CD4-positive, alpha-beta memory T cell (primary cell): ENCODE data around the gene TPST2. TPM values are rescaled to one million over a fixed set of nuclear protein-coding genes. Genes with fewer than 3 reads are reported as not detected.

Experiments used
- CTCF ChIA-PET: fragments of 350-600 bp; sonication (Branson Sonifier 250); formaldehyde crosslinking; loops from one replicate; lab custom pipeline; 2021; ENCODE audit warnings: inconsistent platforms; ENCODE audit not compliant: partially characterized antibody; lab: Charles Lee
- POLR2A ChIA-PET: fragments of 350-600 bp; sonication (Branson Sonifier 250); formaldehyde crosslinking; loops from one replicate; lab custom pipeline; 2021; ENCODE audit not compliant: partially characterized antibody; lab: Charles Lee
- DNase-seq, 5 donors: peaks; one replicate each; pipeline versions ENCODE4 v3.0.0 to v3.0.0-alpha.2; 2020 to 2022; ENCODE audit warnings: mixed read lengths in 1 of 5
- H3K27ac ChIP-seq: one replicate; pipeline ENCODE4 v1.7.0; 2013; ENCODE audit warnings: low read depth, low read length
- H3K27me3 ChIP-seq: 2 replicates; pipeline ENCODE4 v1.7.0; 2013; ENCODE audit warnings: mild to moderate bottlenecking, low read length, moderate library complexity; ENCODE audit not compliant: insufficient read depth
- H3K36me3 ChIP-seq: 2 replicates; pipeline ENCODE4 v1.7.0; 2013; ENCODE audit warnings: mild to moderate bottlenecking, low read length, moderate library complexity; ENCODE audit not compliant: insufficient read depth
- H3K4me1 ChIP-seq: 2 replicates; pipeline ENCODE4 v1.7.0; 2013; ENCODE audit warnings: mild to moderate bottlenecking, low read length, moderate library complexity; ENCODE audit not compliant: insufficient read depth
- H3K4me3 ChIP-seq, 2 donors: one replicate each; pipeline ENCODE4 v1.7.0; 2013; ENCODE audit warnings: low read length in 2 of 2, mild to moderate bottlenecking in 1 of 2
- H3K9me3 ChIP-seq, 2 donors: one replicate each; pipeline ENCODE4 v1.7.0; 2013; ENCODE audit warnings: low read length in 2 of 2, control low read depth in 1 of 2; ENCODE audit not compliant: control insufficient read depth in 1 of 2
- H3K27ac Mint-ChIP-seq, 7 donors: one replicate each; pipeline ENCODE4 v1.8.0; 2020 to 2021; ENCODE audit warnings: mixed read lengths in 7 of 7, mild to moderate bottlenecking in 6 of 7, inconsistent platforms in 3 of 7, moderate library complexity in 3 of 7
- H3K27me3 Mint-ChIP-seq, 2 donors: one replicate each; pipeline ENCODE4 v1.8.0; 2020 to 2021; ENCODE audit warnings: mixed read lengths in 2 of 2
- H3K36me3 Mint-ChIP-seq, 2 donors: one replicate each; pipeline ENCODE4 v1.8.0; 2020 to 2021; ENCODE audit warnings: mixed read lengths in 2 of 2, inconsistent platforms in 1 of 2, mild to moderate bottlenecking in 1 of 2
- H3K4me1 Mint-ChIP-seq, 4 donors: one replicate each; pipeline ENCODE4 v1.8.0; 2020 to 2021; ENCODE audit warnings: mixed read lengths in 4 of 4, mild to moderate bottlenecking in 1 of 4
- H3K4me3 Mint-ChIP-seq, 8 donors: one replicate each; pipeline ENCODE4 v1.8.0; 2020 to 2021; ENCODE audit warnings: mixed read lengths in 8 of 8, mild to moderate bottlenecking in 7 of 8, moderate library complexity in 6 of 8, inconsistent platforms in 3 of 8
- H3K9me3 Mint-ChIP-seq, 8 donors: one replicate each; pipeline ENCODE4 v1.8.0; 2020 to 2021; ENCODE audit warnings: mixed read lengths in 8 of 8, mild to moderate bottlenecking in 5 of 8, inconsistent platforms in 3 of 8, moderate library complexity in 1 of 8
- intact Hi-C: fragments of 100-400 bp; cut with micrococcal nuclease; formaldehyde crosslinking; loops from one replicate; pipeline ENCODE4 v1.15.1; 2023
- polyA plus RNA-seq, 2 donors: library from polyadenylated mRNA; unstranded; fragments of 300-500 nt; fragmentation: Illumina TruSeq; gene quantifications; one replicate each; pipeline ENCODE4 v1.2.3, GENCODE V29; 2021
- total RNA-seq, 2 experiments: library from RNA; stranded (reverse); gene quantifications; one replicate each; pipeline ENCODE4 v1.2.3, GENCODE V29; 2021

Gene TPST2
- total and polyA plus RNA-seq, 4 experiments from 2014 or later: 23.9 to 47.8 (median 37.2) TPM

GRCh38 chr22:26610996-26611395, 21.1 kb upstream of the TPST2 start:
- CTCF ChIA-PET: interaction anchor here (0.7 to 1.3 kb wide), 2 partner anchors 31 to 32 kb away, joined by 3 read pairs; no protein-coding TSS in a partner anchor
- DNase-seq: no peak
- Histone ChIP-seq H3K4me1 (peaks cover 21% of the 10 kb centered on the region), H3K36me3 (no peaks in the 10 kb centered on the region), H3K9me3 (no peaks in the 10 kb centered on the region), H3K4me3 (no peak overlapping the region), H3K27ac (no peak overlapping the region), H3K27me3 (no peaks in the 10 kb centered on the region)
- peak overlapping the region in 2 of 8 donors; percentile 11 to 71 for H3K4me3 Mint-ChIP-seq
- H3K27ac Mint-ChIP-seq: no peak overlapping the region
- no peaks in the 10 kb centered on the region for H3K36me3 Mint-ChIP-seq
- intact Hi-C loops: no loop called here
- H3K4me1 Mint-ChIP-seq: peaks cover 15 to 34% (median 18%) of the 10 kb centered on the region in 4 donors
- peaks cover 0 to 3% of the 10 kb centered on the region in 2 donors for H3K27me3 Mint-ChIP-seq
- H3K9me3 Mint-ChIP-seq: peaks cover 0 to 2% (median 0%) of the 10 kb centered on the region in 8 donors
- POLR2A ChIA-PET: interaction anchor here (0.9 to 1.4 kb wide), 3 partner anchors 15 to 36 kb away, joined by 4 to 7 read pairs (median 4); no protein-coding TSS in a partner anchor

- H3K4me3 ChIP-seq: no peak overlapping the region
- H3K27ac ChIP-seq: no peak overlapping the region
- ChIA-PET POLR2A (interaction anchor here (0.7 to 1.4 kb wide), 4 partner anchors 14 to 63 kb away, joined by 3 to 7 read pairs (median 4); no protein-coding TSS in a partner anchor), CTCF (interaction anchor here (0.7 to 1.3 kb wide), 3 partner anchors 32 to 55 kb away, joined by 3 read pairs; no protein-coding TSS in a partner anchor)
- H3K36me3 ChIP-seq: no peaks in the 10 kb centered on the region
- DNase-seq: peak; percentile 11 to 46 (median 22)
- Mint-ChIP-seq H3K4me1 (peaks cover 15 to 34% (median 18%) of the 10 kb centered on the region in 4 donors), H3K4me3 (peak overlapping the region in 7 of 8 donors; percentile 30 to 75 (median 64)), H3K27ac (peak overlapping the region in 6 of 7 donors; percentile 32 to 89 (median 64)), H3K9me3 (peaks cover 0 to 2% (median 0%) of the 10 kb centered on the region in 8 donors), H3K27me3 (peaks cover 0 to 3% of the 10 kb centered on the region in 2 donors), H3K36me3 (no peaks in the 10 kb centered on the region)
- intact Hi-C loops: no loop called here
- no peaks in the 10 kb centered on the region for H3K27me3 ChIP-seq
- H3K9me3 ChIP-seq: no peaks in the 10 kb centered on the region
- peaks cover 21% of the 10 kb centered on the region for H3K4me1 ChIP-seq
Observed at GRCh38 chr22:26610072-26610958, 20.4 kb upstream of the TPST2 start.

GRCh38 chr22:26609287-26609686, 19.4 kb upstream of the TPST2 start:
- DNase-seq: no peak
- Histone ChIP-seq H3K27me3 (no peaks in the 10 kb centered on the region), H3K27ac (no peak overlapping the region), H3K9me3 (no peaks in the 10 kb centered on the region), H3K4me1 (peaks cover 21% of the 10 kb centered on the region), H3K4me3 (no peak overlapping the region), H3K36me3 (no peaks in the 10 kb centered on the region)
- CTCF ChIA-PET: no interaction called here
- POLR2A ChIA-PET: interaction anchor here (1.1 kb wide), 1 partner anchor 17 kb away, joined by 3 read pairs; no protein-coding TSS in a partner anchor
- intact Hi-C loops: no loop called here
- Mint-ChIP-seq H3K27me3 (peaks cover 0 to 3% of the 10 kb centered on the region in 2 donors), H3K4me3 (peak overlapping the region in 2 of 8 donors; percentile 2 to 5), H3K36me3 (no peaks in the 10 kb centered on the region), H3K4me1 (peaks cover 15 to 34% (median 18%) of the 10 kb centered on the region in 4 donors), H3K9me3 (peaks cover 0 to 2% (median 0%) of the 10 kb centered on the region in 8 donors), H3K27ac (peak overlapping the region in 3 of 7 donors; percentile 18 to 58 (median 25))

GRCh38 chr22:26608129-26608528, 18.2 kb upstream of the TPST2 start:
- Histone ChIP-seq H3K27ac (no peak overlapping the region), H3K9me3 (no peaks in the 10 kb centered on the region), H3K4me1 (peaks cover 21% of the 10 kb centered on the region), H3K27me3 (no peaks in the 10 kb centered on the region), H3K36me3 (no peaks in the 10 kb centered on the region), H3K4me3 (no peak overlapping the region)
- no peaks in the 10 kb centered on the region for H3K36me3 Mint-ChIP-seq
- peaks cover 0 to 2% (median 0%) of the 10 kb centered on the region in 8 donors for H3K9me3 Mint-ChIP-seq
- ChIA-PET CTCF (no interaction called here), POLR2A (interaction anchor here (1.1 kb wide), 1 partner anchor 16 kb away, joined by 3 read pairs; no protein-coding TSS in a partner anchor)
- intact Hi-C loops: no loop called here
- H3K4me3 Mint-ChIP-seq: no peak overlapping the region
- DNase-seq: no peak
- peaks cover 15 to 31% (median 20%) of the 10 kb centered on the region in 4 donors for H3K4me1 Mint-ChIP-seq
- H3K27ac Mint-ChIP-seq: no peak overlapping the region
- peaks cover 0 to 3% of the 10 kb centered on the region in 2 donors for H3K27me3 Mint-ChIP-seq

- intact Hi-C loops: no loop called here
- Mint-ChIP-seq H3K9me3 (no peaks in the 10 kb centered on the region), H3K27ac (no peak overlapping the region), H3K4me1 (peaks cover 15 to 25% (median 19%) of the 10 kb centered on the region in 4 donors), H3K27me3 (no peaks in the 10 kb centered on the region), H3K36me3 (no peaks in the 10 kb centered on the region), H3K4me3 (no peak overlapping the region)
- CTCF ChIA-PET: no interaction called here
- H3K4me1 ChIP-seq: peaks cover 21% of the 10 kb centered on the region
- H3K4me3 ChIP-seq: no peak overlapping the region
- POLR2A ChIA-PET: no interaction called here
- H3K27me3 ChIP-seq: no peaks in the 10 kb centered on the region
- no peak overlapping the region for H3K27ac ChIP-seq
- DNase-seq: no peak
- H3K36me3 ChIP-seq: no peaks in the 10 kb centered on the region
- no peaks in the 10 kb centered on the region for H3K9me3 ChIP-seq
Observed at GRCh38 chr22:26606611-26607010, 16.7 kb upstream of the TPST2 start.

GRCh38 chr22:26604368-26604767, 14.4 kb upstream of the TPST2 start:
- no peak for DNase-seq
- POLR2A ChIA-PET: no interaction called here
- Mint-ChIP-seq H3K27ac (peak overlapping the region in 2 of 7 donors; percentile 16 to 42), H3K27me3 (no peaks in the 10 kb centered on the region), H3K4me3 (no peak overlapping the region), H3K9me3 (peaks cover 0 to 2% (median 0%) of the 10 kb centered on the region in 8 donors), H3K4me1 (peaks cover 3 to 9% (median 5%) of the 10 kb centered on the region in 4 donors), H3K36me3 (no peaks in the 10 kb centered on the region)
- CTCF ChIA-PET: no interaction called here
- H3K4me1 ChIP-seq: peaks cover 3% of the 10 kb centered on the region
- no peaks in the 10 kb centered on the region for H3K27me3 ChIP-seq
- H3K36me3 ChIP-seq: no peaks in the 10 kb centered on the region
- intact Hi-C loops: no loop called here
- H3K27ac ChIP-seq: no peak overlapping the region
- no peak overlapping the region for H3K4me3 ChIP-seq
- no peaks in the 10 kb centered on the region for H3K9me3 ChIP-seq

GRCh38 chr22:26602127-26602526, 12.2 kb upstream of the TPST2 start:
- Mint-ChIP-seq H3K9me3 (peaks cover 0 to 2% (median 0%) of the 10 kb centered on the region in 8 donors), H3K4me3 (no peak overlapping the region), H3K4me1 (peaks cover 0 to 6% (median 2%) of the 10 kb centered on the region in 4 donors), H3K27me3 (no peaks in the 10 kb centered on the region), H3K27ac (no peak overlapping the region), H3K36me3 (no peaks in the 10 kb centered on the region)
- no peak overlapping the region for H3K27ac ChIP-seq
- H3K9me3 ChIP-seq: no peaks in the 10 kb centered on the region
- no peaks in the 10 kb centered on the region for H3K27me3 ChIP-seq
- H3K36me3 ChIP-seq: no peaks in the 10 kb centered on the region
- no peak overlapping the region for H3K4me3 ChIP-seq
- CTCF ChIA-PET: no interaction called here
- POLR2A ChIA-PET: no interaction called here
- intact Hi-C loops: no loop called here
- H3K4me1 ChIP-seq: no peaks in the 10 kb centered on the region
- no peak for DNase-seq
